Muscle of back (tissue), 11 donors: ENCODE results near the gene GDA. TPM values are rescaled to one million over a fixed set of nuclear protein-coding genes. Genes with fewer than 3 reads are reported as not detected.
A peak's percentile ranks its signal among the peaks of the same experiment; 100 is the strongest.
"Not testable (repeated sequence)": the region's sequence is repeated elsewhere in the genome, so short reads cannot be mapped to it uniquely, and the experiment has no call there.

Experiments
- DNase-seq, 3 donors: peaks; one replicate each; pipeline versions ENCODE4 v3.0.0 to v3.0.0-alpha.2; 2013
- polyA plus RNA-seq, 10 donors: library from polyadenylated mRNA; unstranded; fragments of 120-200 nt; gene quantifications; one replicate each; pipeline ENCODE4 v1.2.1, GENCODE V29; 2013; ENCODE audit not compliant: insufficient read length in 10 of 10

The GDA gene
- polyA plus RNA-seq, 10 donors: 0.16 to 0.90 (median 0.34) TPM

DNA sequence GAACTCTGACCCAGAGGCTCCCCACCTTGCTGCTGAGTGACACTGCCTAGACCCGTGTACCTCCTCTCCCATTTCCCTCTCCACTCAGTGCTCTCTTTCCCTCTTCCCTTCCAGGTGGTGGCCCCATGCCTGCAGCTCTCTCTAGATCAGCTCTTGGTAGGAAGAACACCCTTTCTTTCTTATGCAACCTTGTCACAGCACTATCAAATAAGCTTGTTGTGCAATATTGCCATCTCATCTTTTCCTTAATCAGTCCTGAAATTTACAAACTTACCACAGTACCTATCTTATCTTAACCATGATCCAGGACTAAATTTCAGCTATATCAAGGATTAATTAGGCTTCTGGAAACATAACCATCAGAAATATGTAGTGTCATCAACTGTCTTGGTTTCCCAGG is 127.2 kb downstream of the GDA start:
- no peak for DNase-seq

DNA sequence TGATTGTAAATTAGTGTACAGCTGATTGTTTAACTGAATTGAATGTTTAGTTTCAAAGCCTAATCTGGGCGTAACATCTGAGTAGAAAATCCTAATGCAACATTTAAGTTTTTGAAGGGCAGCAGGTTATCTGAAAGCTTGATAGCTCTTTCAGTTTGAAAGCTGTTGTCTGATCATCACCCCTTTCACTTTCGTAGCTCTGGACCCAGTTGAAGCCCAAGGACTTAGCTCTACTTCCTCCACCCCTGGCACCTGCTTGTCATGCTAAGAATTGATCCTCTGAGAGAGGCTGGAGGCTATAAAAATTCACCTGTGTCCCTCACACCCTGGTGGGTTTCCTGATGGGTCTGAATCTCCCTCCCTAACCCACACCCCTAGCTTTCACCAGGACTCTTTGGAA is 129.7 kb downstream of the GDA start:
- DNase-seq: no peak

DNA sequence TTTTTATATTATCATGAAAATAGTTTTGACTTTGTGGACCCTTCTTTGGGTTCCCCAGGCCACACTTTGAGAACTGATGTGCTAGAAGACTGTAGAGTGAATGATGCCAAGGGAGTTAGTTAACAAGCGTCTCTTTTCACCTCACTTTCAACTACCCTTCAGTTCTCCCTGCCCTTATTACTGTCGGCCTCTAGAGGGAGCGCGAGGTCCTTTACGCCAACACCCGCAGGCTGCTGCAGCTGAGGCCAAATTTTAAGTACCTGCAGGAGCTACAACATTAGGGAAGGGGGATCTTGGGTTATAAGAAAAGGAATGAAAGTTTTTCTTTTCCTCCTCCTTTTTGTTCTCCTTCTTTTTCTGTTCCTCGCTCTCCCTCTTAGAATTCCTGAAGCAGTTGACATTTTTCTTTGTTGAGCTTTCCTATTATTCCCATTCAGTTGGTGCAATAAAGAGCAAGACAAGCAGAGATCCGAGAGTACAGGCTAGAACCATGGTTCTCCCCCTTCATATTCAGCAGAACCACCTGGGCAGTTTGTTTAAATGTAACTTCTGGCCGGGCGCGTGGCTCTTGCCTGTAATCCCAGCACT is 131.8 kb downstream of the GDA start:
- DNase-seq: peak; percentile 66 to 85 (median 79)

DNA sequence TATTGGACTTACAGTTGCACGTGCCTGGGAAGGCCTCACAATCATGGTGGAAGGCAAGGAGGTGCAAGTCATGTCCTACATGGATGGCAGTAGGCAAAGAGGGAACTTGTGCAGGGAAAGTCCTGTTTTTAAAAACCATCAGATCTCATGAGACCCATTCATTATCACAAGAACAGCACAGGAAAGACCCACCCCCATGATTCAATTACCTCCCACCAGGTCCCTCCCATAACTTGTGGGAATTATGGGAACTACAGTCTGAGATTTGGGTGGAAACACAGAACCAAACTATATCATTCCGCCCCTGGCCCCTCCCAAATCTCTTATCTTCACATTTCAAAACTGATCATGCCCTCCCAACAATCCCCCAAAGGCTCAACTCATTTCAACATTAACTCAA is 140.2 kb downstream of the GDA start:
- DNase-seq: no peak

DNA sequence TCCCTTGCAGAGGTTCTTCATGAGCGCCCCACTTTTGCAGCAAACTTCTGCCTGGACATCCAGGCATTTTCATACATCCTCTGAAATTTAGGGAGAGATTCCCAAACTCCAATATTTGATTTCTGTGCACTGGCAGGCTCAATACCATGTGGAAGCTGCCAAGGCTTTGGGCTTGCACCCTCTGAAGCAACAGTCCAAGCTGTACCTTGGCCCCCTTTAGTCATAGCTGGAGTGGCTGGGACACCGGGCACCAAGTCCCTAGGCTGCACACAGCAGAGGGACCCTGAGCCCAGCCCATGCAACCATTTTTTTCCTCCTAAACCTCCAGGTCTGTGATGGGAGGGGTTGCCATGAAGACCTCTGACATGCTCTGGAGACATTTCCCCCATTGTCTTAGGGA is 141.1 kb downstream of the GDA start:
- no peak for DNase-seq

DNA sequence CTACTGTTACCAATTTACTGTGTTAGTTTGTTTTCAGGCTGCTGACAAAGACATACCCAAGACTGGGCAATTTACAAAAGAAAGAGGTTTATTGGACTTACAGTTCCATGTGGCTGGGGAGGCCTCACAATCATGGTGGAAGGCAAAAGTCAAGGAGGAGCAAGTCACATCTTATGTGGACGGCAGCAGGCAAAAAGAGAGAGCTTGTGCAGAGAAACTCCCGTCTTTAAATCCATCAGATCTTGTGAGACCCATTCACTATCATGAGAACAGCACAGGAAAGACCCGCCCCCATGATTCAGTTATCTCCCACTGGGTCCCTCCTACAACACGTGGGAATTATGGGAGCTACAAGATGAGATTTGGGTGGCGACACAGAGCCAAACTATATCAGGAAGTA is 142.3 kb downstream of the GDA start:
- DNase-seq: not testable (repeated sequence)

DNA sequence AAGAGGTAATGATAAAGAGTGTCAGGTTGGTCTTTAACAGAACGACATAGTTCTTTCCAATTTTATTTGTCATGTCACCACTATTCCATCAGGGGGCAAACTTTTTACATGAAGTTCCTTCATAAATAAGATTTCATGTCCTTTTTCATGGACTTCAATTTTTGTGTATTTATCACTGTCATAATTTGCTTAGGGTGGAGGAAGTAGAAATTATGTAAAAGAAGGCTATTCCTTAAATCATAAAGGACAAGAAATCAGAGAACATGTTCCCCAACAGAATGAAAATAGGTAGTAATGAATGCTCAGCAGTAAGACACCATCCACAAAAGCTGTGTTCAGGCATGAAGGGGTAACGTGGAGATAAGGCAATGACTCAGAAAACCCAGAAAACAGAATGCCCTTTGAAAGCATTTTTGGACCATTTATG is 143.0 kb downstream of the GDA start:
- DNase-seq: peak; percentile 22 to 50 (median 33)

DNA sequence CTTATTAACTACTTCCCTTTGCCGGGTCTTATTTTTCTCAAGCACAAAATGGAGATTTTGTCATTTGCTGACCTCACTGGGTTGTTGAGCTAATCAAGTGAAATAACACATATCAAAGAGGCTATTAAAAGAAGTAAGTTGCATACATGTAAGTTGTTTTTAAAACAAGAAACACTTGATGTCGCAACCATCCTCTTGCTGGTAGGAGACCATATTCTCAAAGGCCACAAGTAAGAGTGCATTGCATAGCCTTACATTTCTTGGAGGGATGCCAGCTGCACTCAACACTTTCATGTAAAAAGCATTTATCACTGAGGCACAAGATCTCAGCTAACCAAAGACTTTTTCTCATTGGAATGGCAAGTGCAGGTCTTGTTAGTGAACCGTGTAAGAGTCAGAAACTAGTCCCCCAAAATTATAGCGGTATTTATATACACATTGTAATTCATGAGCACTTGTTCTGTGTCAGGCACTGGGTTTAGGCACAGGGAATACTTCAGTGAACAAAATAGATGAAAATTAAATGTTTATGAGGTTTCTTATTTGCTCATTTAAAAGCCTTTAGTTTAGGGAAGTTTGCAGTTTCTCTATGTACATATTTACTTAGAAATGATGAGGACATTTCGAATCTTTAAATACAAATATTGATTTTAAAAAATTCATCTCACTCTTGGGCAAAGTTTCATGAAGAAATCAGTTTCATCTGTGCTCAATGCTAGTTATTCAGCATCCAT is 143.8 kb downstream of the GDA start:
- peak; percentile 66 to 86 (median 79) for DNase-seq

DNA sequence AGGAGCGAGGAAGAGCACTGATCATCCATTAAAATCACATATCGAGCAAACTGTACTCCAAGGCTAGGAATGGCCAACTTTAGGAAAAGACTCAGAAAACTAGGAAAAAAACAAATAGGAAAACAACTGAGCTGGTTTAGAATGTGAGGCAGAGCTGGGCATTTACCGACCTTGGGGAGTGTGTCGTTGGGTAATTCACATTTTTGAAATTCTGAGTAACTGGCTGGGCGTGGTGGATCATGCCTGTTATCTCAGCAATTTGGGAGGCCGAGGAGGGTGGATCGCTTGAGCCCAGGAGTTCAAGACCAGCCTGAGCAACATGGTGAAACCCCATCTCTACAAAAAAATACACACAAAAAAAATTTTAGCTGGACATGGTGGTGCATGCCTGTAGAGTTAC is 145.7 kb downstream of the GDA start:
- no peak for DNase-seq

DNA sequence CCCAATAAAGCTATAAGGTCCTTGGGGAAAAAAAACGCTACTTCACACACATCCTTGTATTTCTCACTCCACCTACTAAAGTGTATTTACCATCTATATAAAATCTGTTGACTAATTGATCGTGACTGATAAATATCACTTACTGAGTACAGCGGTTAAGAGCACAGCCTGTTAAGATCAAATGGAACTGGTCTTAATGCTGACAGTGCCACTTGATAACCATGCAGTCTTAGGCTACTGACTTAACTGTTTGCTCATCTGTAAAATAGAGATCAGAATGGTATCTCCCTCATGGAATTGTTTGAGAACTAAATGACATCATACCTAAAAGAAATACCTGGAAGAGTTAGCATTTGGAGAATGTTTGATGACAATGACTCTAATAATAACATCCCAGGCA is 148.3 kb downstream of the GDA start:
- DNase-seq: no peak

DNA sequence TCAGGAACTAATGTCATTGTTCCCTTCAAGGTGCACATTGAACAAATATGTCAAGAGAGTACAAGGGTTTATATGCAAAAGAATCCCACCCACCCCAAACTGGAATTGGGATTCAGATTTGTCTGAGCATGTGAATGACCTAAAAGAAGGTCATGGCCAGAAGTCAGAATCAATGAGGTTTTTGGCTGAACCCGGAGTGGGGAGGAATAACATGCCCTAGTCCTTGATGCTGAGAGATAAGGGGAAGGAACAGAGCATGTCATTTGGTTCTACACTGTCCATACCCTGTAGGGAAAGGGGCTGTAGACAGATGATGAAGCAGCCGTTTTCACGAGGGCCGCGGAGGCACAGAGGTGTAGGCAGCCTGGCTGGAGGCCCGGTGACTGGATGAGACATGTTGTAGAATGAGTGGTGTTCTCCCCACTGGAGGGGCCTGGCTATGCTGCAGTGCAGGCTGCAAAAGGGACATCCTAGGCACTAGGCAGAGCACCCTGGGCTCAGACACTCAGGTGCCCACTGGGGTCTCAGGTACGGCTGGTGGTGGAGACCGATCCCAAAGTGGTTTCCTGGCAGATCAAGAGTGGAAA is 149.9 kb downstream of the GDA start:
- DNase-seq: no peak

DNA sequence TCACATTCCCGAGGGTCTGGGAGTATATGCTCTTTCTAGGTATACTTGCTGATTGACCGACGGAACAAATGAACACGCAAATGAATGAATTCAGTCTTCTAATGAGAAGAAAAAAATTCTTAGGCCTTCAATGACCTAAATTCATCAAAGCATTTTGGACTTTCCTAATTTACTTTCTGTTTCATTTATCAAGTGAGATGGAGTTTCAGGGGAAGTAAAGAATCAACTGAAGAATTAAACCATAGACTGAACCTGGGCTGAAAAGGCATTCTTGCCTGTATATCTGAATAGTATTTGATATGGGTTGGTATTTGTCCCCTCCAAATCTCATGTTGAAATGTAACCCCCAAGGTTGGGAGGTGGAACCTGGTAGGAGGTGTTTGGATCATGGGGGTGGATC is 151.6 kb downstream of the GDA start:
- DNase-seq: no peak

Other genes with a start within 250 kb of the GDA start
- gene ABHD17B, start 238.2 kb upstream of the GDA start, polyA plus RNA-seq: 10 to 100 TPM; 21.4 to 34.7 (median 25.9) TPM
- 10 to 100 TPM; 17.4 to 26.4 (median 20.6) TPM for gene C9orf85, start 237.8 kb upstream of the GDA start, polyA plus RNA-seq
- not detected for gene C9orf57, start 88.8 kb upstream of the GDA start, polyA plus RNA-seq
- 100 to 1,000 TPM; 123 to 168 (median 148) TPM for gene ZFAND5, start 215.8 kb downstream of the GDA start, polyA plus RNA-seq